Brain microvascular endothelial cell (primary cell): Measurements from ENCODE around the gene LMF1.

Experiments used
- DNase-seq: peaks from one replicate; pipeline ENCODE4 v3.0.0-alpha.2; 2020
- H3K27ac ChIP-seq: fragments of 250-450 bp; sonication (Bioruptor Pico); 2 replicates; pipeline ENCODE4 v1.5.1; 2020; ENCODE audit warnings: mild to moderate bottlenecking, moderate library complexity
- H3K27me3 ChIP-seq: fragments of 250-450 bp; sonication (Bioruptor Pico); replicated peaks from 2 replicates; pipeline ENCODE4 v1.5.1; 2020; ENCODE audit warnings: mild to moderate bottlenecking
- H3K36me3 ChIP-seq: fragments of 250-450 bp; sonication (Bioruptor Pico); replicated peaks from 2 replicates; pipeline ENCODE4 v1.5.1; 2020; ENCODE audit warnings: mild to moderate bottlenecking
- H3K4me3 ChIP-seq: 2 replicates; pipeline ENCODE4 v1.5.1; 2011; ENCODE audit warnings: low read depth, mild to moderate bottlenecking, control low read depth, low read length, moderate library complexity
- CTCF ChIP-seq: IDR thresholded peaks from 2 replicates; pipeline ENCODE4 v1.5.1; 2011; ENCODE audit warnings: low read depth, mild to moderate bottlenecking, moderate library complexity, low read length, control low read depth, inconsistent platforms; ENCODE audit errors: missing control alignments
- in situ Hi-C: cut with HindIII; loops from 2 replicates; pipeline ENCODE4 v1.10.0; 2017; ENCODE audit warnings: low sequenced_read_pairs, low pct_ligation_motif_present

LMF1 gene

GRCh38 chr16:917591-918061 is 53.2 kb downstream of the LMF1 start:
- Histone ChIP-seq H3K27ac (no peak overlapping the region), H3K4me3 (no peak overlapping the region), H3K36me3 (no peaks in the 10 kb centered on the region), H3K27me3 (no peaks in the 10 kb centered on the region)
- no peak for TF ChIP-seq CTCF
- in situ Hi-C loops, result no loop called here
- DNase-seq, result no peak

GRCh38 chr16:916035-916799 is 54.6 kb downstream of the LMF1 start:
- no peak for TF ChIP-seq CTCF
- H3K27ac ChIP-seq, result no peak overlapping the region
- no peaks in the 10 kb centered on the region for H3K36me3 ChIP-seq
- DNase-seq, result no peak
- no peaks in the 10 kb centered on the region for H3K27me3 ChIP-seq
- in situ Hi-C loops, result no loop called here
- no peak overlapping the region for H3K4me3 ChIP-seq

GRCh38 chr16:915546-915945 is 55.2 kb downstream of the LMF1 start:
- no peak for TF ChIP-seq CTCF
- in situ Hi-C loops, result no loop called here
- H3K27ac ChIP-seq, result no peak overlapping the region
- no peaks in the 10 kb centered on the region for H3K36me3 ChIP-seq
- H3K27me3 ChIP-seq, result no peaks in the 10 kb centered on the region
- no peak for DNase-seq
- H3K4me3 ChIP-seq, result no peak overlapping the region

GRCh38 chr16:914440-914839 is 56.3 kb downstream of the LMF1 start:
- no peaks in the 10 kb centered on the region for H3K36me3 ChIP-seq
- no peak overlapping the region for H3K4me3 ChIP-seq
- no peak for DNase-seq
- no peak overlapping the region for H3K27ac ChIP-seq
- in situ Hi-C loops, result no loop called here
- no peaks in the 10 kb centered on the region for H3K27me3 ChIP-seq
- TF ChIP-seq CTCF, result no peak

GRCh38 chr16:913817-914439 is 56.9 kb downstream of the LMF1 start:
- TF ChIP-seq CTCF, result no peak
- no peaks in the 10 kb centered on the region for H3K36me3 ChIP-seq
- in situ Hi-C loops, result no loop called here
- no peaks in the 10 kb centered on the region for H3K27me3 ChIP-seq
- no peak for DNase-seq
- H3K27ac ChIP-seq, result no peak overlapping the region
- no peak overlapping the region for H3K4me3 ChIP-seq
